A673 (cell line): Measurements from ENCODE around the gene KMT5C. TPM values are rescaled to one million over a fixed set of nuclear protein-coding genes. Genes with fewer than 3 reads are reported as not detected.

Source experiments
- BruUV-seq: library from RNA; stranded (reverse); fragments of 400-500 nt; replicated peaks from 2 replicates; lab custom pipeline; 2021; lab: Mats Ljungman, UMichigan
- CTCF ChIA-PET: fragments of 300-600 bp; sonication (Branson Sonifier 250); formaldehyde crosslinking; loops from one replicate; lab custom pipeline; 2022; ENCODE audit warnings: antibody characterized with exemption; lab: Charles Lee
- POLR2A ChIA-PET: fragments of 300-600 bp; sonication (Branson Sonifier 250); formaldehyde crosslinking; loops from one replicate; lab custom pipeline; 2022; ENCODE audit warnings: antibody characterized with exemption; ENCODE audit not compliant: low non-redundant PET; lab: Charles Lee
- DNase-seq: peaks from one replicate; pipeline ENCODE4 v3.0.0-alpha.2; 2015; ENCODE audit warnings: low spot score
- H3K27ac ChIP-seq: fragments of 200-600 bp; sonication (generic); 2 replicates; pipeline ENCODE4 v1.5.1; 2016; ENCODE audit warnings: mixed run types, low read depth, mild to moderate bottlenecking, mixed read lengths, antibody characterized with exemption, low read length; ENCODE audit not compliant: poor library complexity, severe bottlenecking
- H3K27me3 ChIP-seq: fragments of 200-600 bp; sonication (generic); replicated peaks from 2 replicates; pipeline ENCODE4 v1.6.1; 2017; ENCODE audit warnings: mixed run types, low read depth, mild to moderate bottlenecking, mixed read lengths, antibody characterized with exemption, low read length; ENCODE audit not compliant: insufficient read depth, poor library complexity
- H3K36me3 ChIP-seq: fragments of 200-600 bp; sonication (generic); 2 replicates; pipeline ENCODE4 v1.6.1; 2016; ENCODE audit warnings: mixed run types, mild to moderate bottlenecking, mixed read lengths, antibody characterized with exemption, low read length; ENCODE audit not compliant: insufficient read depth, poor library complexity, severe bottlenecking
- H3K4me1 ChIP-seq: fragments of 200-600 bp; sonication (generic); 2 replicates; pipeline ENCODE4 v1.6.1; 2017; ENCODE audit warnings: mixed run types, mild to moderate bottlenecking, mixed read lengths, antibody characterized with exemption, low read length; ENCODE audit not compliant: insufficient read depth, poor library complexity, severe bottlenecking
- H3K4me3 ChIP-seq: fragments of 200-600 bp; sonication (generic); 2 replicates; pipeline ENCODE4 v1.5.1; 2016; ENCODE audit warnings: low read depth, mixed run types, mild to moderate bottlenecking, mixed read lengths, low read length; ENCODE audit not compliant: poor library complexity, severe bottlenecking
- H3K9me3 ChIP-seq: fragments of 200-600 bp; sonication (generic); 2 replicates; pipeline ENCODE4 v1.6.1; 2016; ENCODE audit warnings: mixed run types, low read depth, mild to moderate bottlenecking, mixed read lengths, antibody characterized with exemption, low read length; ENCODE audit not compliant: poor library complexity, severe bottlenecking
- EZH2 ChIP-seq: fragments of 200-600 bp; sonication (generic); IDR thresholded peaks from 2 replicates; pipeline ENCODE4 v1.6.1; 2017; ENCODE audit warnings: borderline replicate concordance, low read depth, mild to moderate bottlenecking, mixed read lengths, antibody characterized with exemption, low read length; ENCODE audit not compliant: poor library complexity, severe bottlenecking
- intact Hi-C: fragments of 100-400 bp; cut with micrococcal nuclease; formaldehyde crosslinking; loops from one replicate; pipeline ENCODE4 v1.10.0; 2022; ENCODE audit not compliant: unreplicated experiment
- total RNA-seq: library from RNA; stranded (reverse); gene quantifications from 2 replicates; pipeline ENCODE4 v1.2.3, GENCODE V29; 2021
- TF ChIP-seq, protein P1 (sequence below): fragments of 300-800, 200-600 bp; sonication (generic); conservative IDR thresholded peaks from 2 replicates; pipeline ENCODE4 v1.5.1; 2017; ENCODE audit warnings: low read depth, mild to moderate bottlenecking, antibody characterized with exemption, low read length, moderate library complexity, mixed read lengths

KMT5C gene
- total RNA-seq, 1 experiment from 2014 or later: 19.7 TPM

- Histone ChIP-seq H3K27me3 (no peaks in the 10 kb centered on the region), H3K4me3 (no peak overlapping the region), H3K36me3 (peaks cover 15% of the 10 kb centered on the region), H3K4me1 (peaks cover 7% of the 10 kb centered on the region), H3K27ac (no peak overlapping the region), H3K9me3 (no peaks in the 10 kb centered on the region)
- ChIA-PET CTCF (no interaction called here), POLR2A (no interaction called here)
- no peak for DNase-seq
- BruUV-seq: no TSS peak
- intact Hi-C loops: no loop called here
- TF ChIP-seq EZH2: no peak
- TF ChIP-seq, protein P1, sequence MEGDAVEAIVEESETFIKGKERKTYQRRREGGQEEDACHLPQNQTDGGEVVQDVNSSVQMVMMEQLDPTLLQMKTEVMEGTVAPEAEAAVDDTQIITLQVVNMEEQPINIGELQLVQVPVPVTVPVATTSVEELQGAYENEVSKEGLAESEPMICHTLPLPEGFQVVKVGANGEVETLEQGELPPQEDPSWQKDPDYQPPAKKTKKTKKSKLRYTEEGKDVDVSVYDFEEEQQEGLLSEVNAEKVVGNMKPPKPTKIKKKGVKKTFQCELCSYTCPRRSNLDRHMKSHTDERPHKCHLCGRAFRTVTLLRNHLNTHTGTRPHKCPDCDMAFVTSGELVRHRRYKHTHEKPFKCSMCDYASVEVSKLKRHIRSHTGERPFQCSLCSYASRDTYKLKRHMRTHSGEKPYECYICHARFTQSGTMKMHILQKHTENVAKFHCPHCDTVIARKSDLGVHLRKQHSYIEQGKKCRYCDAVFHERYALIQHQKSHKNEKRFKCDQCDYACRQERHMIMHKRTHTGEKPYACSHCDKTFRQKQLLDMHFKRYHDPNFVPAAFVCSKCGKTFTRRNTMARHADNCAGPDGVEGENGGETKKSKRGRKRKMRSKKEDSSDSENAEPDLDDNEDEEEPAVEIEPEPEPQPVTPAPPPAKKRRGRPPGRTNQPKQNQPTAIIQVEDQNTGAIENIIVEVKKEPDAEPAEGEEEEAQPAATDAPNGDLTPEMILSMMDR: no peak
Observed at GRCh38 chr19:55345101-55345817, 5.6 kb downstream of the KMT5C start.

DNA sequence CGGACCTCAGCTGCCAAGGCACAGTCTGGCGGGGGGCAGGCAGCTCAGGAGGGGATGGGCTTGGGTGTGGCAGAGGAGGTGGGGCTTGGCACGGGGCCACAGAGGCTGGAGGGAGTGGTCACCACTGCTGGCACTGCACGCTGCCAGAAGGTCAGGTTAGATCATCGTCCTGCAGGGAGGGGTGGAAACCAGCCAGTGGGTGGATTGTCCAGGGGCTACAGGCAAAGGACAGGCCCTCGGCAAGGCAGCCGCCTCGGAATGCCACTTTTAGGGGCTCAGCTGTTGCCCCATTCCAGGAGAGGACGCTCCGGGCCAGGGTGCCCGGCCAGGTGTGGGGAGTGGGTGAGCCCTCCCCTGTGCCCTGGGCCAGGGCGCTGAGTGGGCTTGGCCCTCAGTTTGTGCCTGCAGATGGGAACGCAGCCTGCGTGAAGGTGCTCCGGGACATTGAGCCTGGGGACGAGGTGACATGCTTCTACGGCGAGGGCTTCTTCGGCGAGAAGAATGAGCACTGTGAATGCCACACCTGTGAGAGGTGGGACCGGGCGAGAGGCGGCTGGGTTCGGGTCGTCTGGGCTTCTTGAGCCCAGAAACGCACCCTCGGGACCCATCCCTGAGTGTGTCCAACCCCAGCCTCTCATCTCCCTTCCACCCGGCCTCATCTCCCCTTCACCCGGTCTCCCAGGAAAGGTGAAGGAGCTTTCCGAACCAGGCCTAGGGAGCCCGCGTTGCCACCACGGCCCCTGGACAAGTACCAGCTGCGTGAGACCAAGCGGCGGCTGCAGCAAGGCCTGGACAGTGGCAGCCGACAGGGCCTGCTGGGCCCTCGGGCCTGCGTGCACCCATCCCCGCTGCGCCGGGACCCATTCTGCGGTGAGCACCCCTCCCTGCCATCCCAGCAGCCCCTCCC is 6.4 kb downstream of the KMT5C start:
- TF ChIP-seq EZH2: no peak
- TF ChIP-seq, protein P1: no peak
- POLR2A ChIA-PET: no interaction called here
- Histone ChIP-seq H3K36me3 (peaks cover 15% of the 10 kb centered on the region), H3K4me1 (peaks cover 7% of the 10 kb centered on the region), H3K9me3 (no peaks in the 10 kb centered on the region), H3K27ac (no peak overlapping the region), H3K4me3 (no peak overlapping the region), H3K27me3 (no peaks in the 10 kb centered on the region)
- intact Hi-C loops: no loop called here
- CTCF ChIA-PET: no interaction called here
- DNase-seq: no peak
- no TSS peak for BruUV-seq

DNA sequence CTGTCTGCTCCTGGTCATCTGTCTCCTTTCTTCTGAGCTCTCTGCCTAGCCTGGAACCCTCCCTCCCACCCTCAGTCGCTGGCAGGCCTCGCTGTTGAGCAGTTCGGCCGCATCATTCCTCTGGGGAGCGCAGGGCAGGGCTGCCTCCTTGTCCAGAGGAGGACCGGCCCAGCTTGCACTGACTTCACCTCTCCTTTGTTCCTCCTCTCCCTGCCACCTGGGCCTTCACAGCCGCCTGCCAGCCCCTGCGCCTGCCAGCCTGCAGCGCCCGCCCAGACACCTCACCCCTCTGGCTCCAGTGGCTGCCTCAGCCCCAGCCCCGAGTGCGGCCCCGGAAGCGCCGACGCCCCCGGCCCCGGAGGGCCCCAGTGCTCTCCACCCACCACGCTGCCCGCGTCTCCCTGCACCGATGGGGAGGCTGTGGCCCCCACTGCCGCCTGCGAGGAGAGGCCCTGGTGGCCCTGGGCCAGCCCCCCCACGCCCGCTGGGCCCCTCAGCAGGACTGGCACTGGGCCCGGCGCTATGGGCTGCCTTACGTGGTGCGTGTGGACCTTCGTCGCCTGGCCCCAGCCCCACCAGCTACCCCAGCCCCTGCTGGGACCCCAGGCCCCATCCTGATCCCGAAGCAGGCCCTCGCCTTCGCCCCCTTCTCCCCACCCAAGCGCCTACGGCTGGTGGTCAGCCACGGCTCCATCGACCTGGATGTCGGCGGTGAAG is 7.2 kb downstream of the KMT5C start:
- intact Hi-C loops: no loop called here
- no peak for DNase-seq
- POLR2A ChIA-PET: no interaction called here

More for the DNA sequence above, 7.2 kb downstream of the KMT5C start:
- Histone ChIP-seq H3K27me3 (no peaks in the 10 kb centered on the region), H3K4me3 (no peak overlapping the region), H3K36me3 (peaks cover 12% of the 10 kb centered on the region), H3K4me1 (peaks cover 7% of the 10 kb centered on the region), H3K9me3 (no peaks in the 10 kb centered on the region), H3K27ac (no peak overlapping the region)
- TF ChIP-seq, protein P1: no peak
- no peak for TF ChIP-seq EZH2
- CTCF ChIA-PET: no interaction called here
- BruUV-seq: no TSS peak
